ENCODE measurements around the gene TMEM255B.

DNA sequence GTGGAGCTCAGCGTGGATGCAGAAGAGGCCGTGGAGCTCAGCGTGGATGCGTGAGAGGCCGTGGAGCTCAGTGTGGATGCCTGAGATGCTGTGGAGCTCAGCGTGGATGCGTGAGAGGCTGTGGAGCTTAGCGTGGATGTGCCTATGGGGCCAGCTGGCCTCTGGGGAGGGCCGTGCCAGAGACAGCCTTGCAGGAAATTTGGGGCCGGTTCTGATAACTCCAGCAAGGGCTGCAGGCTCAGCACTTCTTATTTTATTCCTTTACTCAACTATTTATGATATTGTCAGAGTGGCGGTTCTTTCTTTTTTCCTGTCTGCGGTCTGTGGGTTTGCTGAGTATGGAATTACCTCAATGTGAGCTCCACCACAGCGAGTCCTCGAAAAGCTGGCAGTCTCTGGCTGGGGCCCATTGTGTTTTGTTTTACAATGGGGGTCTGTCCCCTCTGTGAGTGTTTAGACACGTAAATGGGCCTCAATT is 17.8 kb upstream of the TMEM255B start:
- TF ChIP-seq, protein P1, sequence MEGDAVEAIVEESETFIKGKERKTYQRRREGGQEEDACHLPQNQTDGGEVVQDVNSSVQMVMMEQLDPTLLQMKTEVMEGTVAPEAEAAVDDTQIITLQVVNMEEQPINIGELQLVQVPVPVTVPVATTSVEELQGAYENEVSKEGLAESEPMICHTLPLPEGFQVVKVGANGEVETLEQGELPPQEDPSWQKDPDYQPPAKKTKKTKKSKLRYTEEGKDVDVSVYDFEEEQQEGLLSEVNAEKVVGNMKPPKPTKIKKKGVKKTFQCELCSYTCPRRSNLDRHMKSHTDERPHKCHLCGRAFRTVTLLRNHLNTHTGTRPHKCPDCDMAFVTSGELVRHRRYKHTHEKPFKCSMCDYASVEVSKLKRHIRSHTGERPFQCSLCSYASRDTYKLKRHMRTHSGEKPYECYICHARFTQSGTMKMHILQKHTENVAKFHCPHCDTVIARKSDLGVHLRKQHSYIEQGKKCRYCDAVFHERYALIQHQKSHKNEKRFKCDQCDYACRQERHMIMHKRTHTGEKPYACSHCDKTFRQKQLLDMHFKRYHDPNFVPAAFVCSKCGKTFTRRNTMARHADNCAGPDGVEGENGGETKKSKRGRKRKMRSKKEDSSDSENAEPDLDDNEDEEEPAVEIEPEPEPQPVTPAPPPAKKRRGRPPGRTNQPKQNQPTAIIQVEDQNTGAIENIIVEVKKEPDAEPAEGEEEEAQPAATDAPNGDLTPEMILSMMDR (conservative IDR thresholded peaks at IDR 0.05) = no peak
- TF ChIP-seq ZFX (IDR thresholded peaks at IDR 0.05) = no peak
